Activated CD8-positive, alpha-beta T cell treated with anti-CD3 and anti-CD28 coated beads for 36 hours (primary cell): ENCODE data around the gene REG1A. TPM values are rescaled to one million over a fixed set of nuclear protein-coding genes. Genes with fewer than 3 reads are reported as not detected.

Experiments used
- ATAC-seq: fragments of 200-7000 bp; cut with Tn5 transposase; one replicate; pipeline ENCODE4 v1.10.0; 2021; ENCODE audit warnings: mild to moderate bottlenecking, moderate library complexity
- CTCF ChIA-PET: fragments of 350-600 bp; sonication (Branson Sonifier 250); formaldehyde crosslinking; loops from one replicate; lab custom pipeline; 2021; ENCODE audit warnings: antibody characterized with exemption; lab: Charles Lee
- POLR2A ChIA-PET: fragments of 350-600 bp; sonication (Branson Sonifier 250); formaldehyde crosslinking; loops from one replicate; lab custom pipeline; 2021; ENCODE audit warnings: antibody characterized with exemption; lab: Charles Lee
- DNase-seq: peaks from one replicate; pipeline ENCODE4 v3.0.0-alpha.2; 2020
- H3K27ac Mint-ChIP-seq: one replicate; pipeline ENCODE4 v1.8.0; 2021; ENCODE audit warnings: mild to moderate bottlenecking, mixed read lengths
- H3K27me3 Mint-ChIP-seq: one replicate; pipeline ENCODE4 v1.8.0; 2021; ENCODE audit warnings: mixed read lengths
- H3K36me3 Mint-ChIP-seq: one replicate; pipeline ENCODE4 v1.8.0; 2021; ENCODE audit warnings: low read depth, mixed read lengths
- H3K4me1 Mint-ChIP-seq: one replicate; pipeline ENCODE4 v1.8.0; 2021; ENCODE audit warnings: low read depth, mixed read lengths
- H3K4me3 Mint-ChIP-seq: one replicate; pipeline ENCODE4 v1.8.0; 2021; ENCODE audit warnings: mild to moderate bottlenecking, moderate library complexity, mixed read lengths
- H3K9me3 Mint-ChIP-seq: one replicate; pipeline ENCODE4 v1.8.0; 2021; ENCODE audit warnings: mixed read lengths
- CTCF ChIP-seq: fragments of 200-600 bp; IDR thresholded peaks from one replicate; pipeline ENCODE4 v1.8.0; 2022; ENCODE audit warnings: antibody characterized with exemption, mild to moderate bottlenecking
- intact Hi-C: fragments of 100-400 bp; cut with micrococcal nuclease; formaldehyde crosslinking; loops from one replicate; pipeline ENCODE4 v1.10.0; 2022
- total RNA-seq, 2 experiments: library from RNA; stranded (reverse); gene quantifications; one replicate each; pipeline ENCODE4 v1.2.3, GENCODE V29; 2021

Gene REG1A
- total RNA-seq, 2 experiments from 2014 or later, result not detected

GRCh38 chr2:79099140-79099686 lies 21.1 kb upstream of the REG1A start:
- POLR2A ChIA-PET, result no interaction called here
- TF ChIP-seq CTCF, result no peak
- H3K9me3 Mint-ChIP-seq, result peaks cover 6% of the 10 kb centered on the region
- no peaks in the 10 kb centered on the region for H3K4me1 Mint-ChIP-seq
- DNase-seq (no peak), ATAC-seq (no peak)
- no peak overlapping the region for H3K4me3 Mint-ChIP-seq
- H3K36me3 Mint-ChIP-seq, result no peaks in the 10 kb centered on the region
- H3K27ac Mint-ChIP-seq, result no peak overlapping the region
- no peaks in the 10 kb centered on the region for H3K27me3 Mint-ChIP-seq
- CTCF ChIA-PET, result no interaction called here
- intact Hi-C loops, result no loop called here

GRCh38 chr2:79100285-79100684 lies 20.0 kb upstream of the REG1A start:
- Mint-ChIP-seq H3K4me3 (no peak overlapping the region), H3K27me3 (no peaks in the 10 kb centered on the region), H3K36me3 (no peaks in the 10 kb centered on the region), H3K9me3 (peaks cover 8% of the 10 kb centered on the region), H3K27ac (no peak overlapping the region), H3K4me1 (no peaks in the 10 kb centered on the region)
- no peak for ATAC-seq
- ChIA-PET POLR2A (no interaction called here), CTCF (interaction anchor here (1.0 kb wide), 1 partner anchor 16 kb away, joined by 3 read pairs; no protein-coding TSS in a partner anchor)
- DNase-seq, result no peak
- TF ChIP-seq CTCF, result no peak
- intact Hi-C loops, result no loop called here

- intact Hi-C loops, result no loop called here
- H3K27ac Mint-ChIP-seq, result no peak overlapping the region
- H3K36me3 Mint-ChIP-seq, result no peaks in the 10 kb centered on the region
- no peak for ATAC-seq
- ChIA-PET POLR2A (no interaction called here), CTCF (interaction anchor here (1.0 kb wide), 1 partner anchor 16 kb away, joined by 3 read pairs; no protein-coding TSS in a partner anchor)
- no peaks in the 10 kb centered on the region for H3K4me1 Mint-ChIP-seq
- TF ChIP-seq CTCF, result no peak
- no peak overlapping the region for H3K4me3 Mint-ChIP-seq
- no peak for DNase-seq
- H3K27me3 Mint-ChIP-seq, result no peaks in the 10 kb centered on the region
- peaks cover 8% of the 10 kb centered on the region for H3K9me3 Mint-ChIP-seq
Measured at GRCh38 chr2:79101024-79101423, 19.3 kb upstream of the REG1A start.

GRCh38 chr2:79103214-79103613 lies 17.1 kb upstream of the REG1A start:
- Mint-ChIP-seq H3K27me3 (no peaks in the 10 kb centered on the region), H3K4me1 (no peaks in the 10 kb centered on the region), H3K9me3 (peaks cover 8% of the 10 kb centered on the region), H3K4me3 (no peak overlapping the region), H3K27ac (no peak overlapping the region), H3K36me3 (no peaks in the 10 kb centered on the region)
- intact Hi-C loops, result no loop called here
- POLR2A ChIA-PET, result no interaction called here
- no peak for ATAC-seq
- DNase-seq, result no peak
- CTCF ChIA-PET, result no interaction called here
- no peak for TF ChIP-seq CTCF

GRCh38 chr2:79105259-79105658 lies 15.0 kb upstream of the REG1A start:
- H3K27me3 Mint-ChIP-seq, result no peaks in the 10 kb centered on the region
- ATAC-seq (no peak), DNase-seq (no peak)
- H3K4me1 Mint-ChIP-seq, result no peaks in the 10 kb centered on the region
- no peak overlapping the region for H3K4me3 Mint-ChIP-seq
- no peak overlapping the region for H3K27ac Mint-ChIP-seq
- H3K36me3 Mint-ChIP-seq, result no peaks in the 10 kb centered on the region
- intact Hi-C loops, result no loop called here
- peaks cover 8% of the 10 kb centered on the region for H3K9me3 Mint-ChIP-seq
- CTCF ChIA-PET, result no interaction called here
- POLR2A ChIA-PET, result no interaction called here
- no peak for TF ChIP-seq CTCF
